ENCODE measurements around the gene CD6.
A peak's percentile ranks its signal among the peaks of the same experiment; 100 is the strongest.

CD6 gene

GRCh38 chr11:60971520-60971919 is at the start of gene CD6:
Gene CD6 (plus strand): TSS chr11:60971680. CDS start chr11:60971866, 186 bp downstream.
- no peak for DNase-seq

- no peak for DNase-seq
These were observed 49.6 kb upstream of the CD6 start for GRCh38 chr11:60921777-60922335.

GRCh38 chr11:60922906-60923305 is 48.6 kb upstream of the CD6 start:
- no peak for DNase-seq

- DNase-seq: peak in 1 of 2 experiments; percentile 33
These were observed 48.2 kb upstream of the CD6 start for GRCh38 chr11:60923326-60923725.

- no peak for DNase-seq
These were observed 47.7 kb upstream of the CD6 start for GRCh38 chr11:60923800-60924109.

GRCh38 chr11:60924110-60924905 is 47.2 kb upstream of the CD6 start, which contains the start of gene TMEM132A:
Gene TMEM132A (plus strand): TSS chr11:60924460. CDS start chr11:60924634, 174 bp downstream.
- DNase-seq: peak; percentile 45 to 67

- DNase-seq: peak; percentile 57 to 78
These were observed 46.3 kb upstream of the CD6 start for GRCh38 chr11:60924906-60925853.

- peak in 1 of 2 experiments; percentile 33 for DNase-seq
These were observed 45.6 kb upstream of the CD6 start for GRCh38 chr11:60925868-60926267.

GRCh38 chr11:60926500-60926899 is 45.0 kb upstream of the CD6 start:
- DNase-seq: no peak

GRCh38 chr11:60927061-60927592 is 44.4 kb upstream of the CD6 start:
- DNase-seq: no peak

- no peak for DNase-seq
These were observed 43.9 kb upstream of the CD6 start for GRCh38 chr11:60927600-60927999.

GRCh38 chr11:60928563-60929001 is 42.9 kb upstream of the CD6 start:
- no peak for DNase-seq

GRCh38 chr11:60929764-60930163 is 41.7 kb upstream of the CD6 start:
- no peak for DNase-seq

- DNase-seq: no peak
These were observed 41.1 kb upstream of the CD6 start for GRCh38 chr11:60930394-60930793.

GRCh38 chr11:60931917-60932316 is 39.6 kb upstream of the CD6 start:
- no peak for DNase-seq

- no peak for DNase-seq
These were observed 38.7 kb upstream of the CD6 start for GRCh38 chr11:60932605-60933356.

- no peak for DNase-seq
These were observed 37.9 kb upstream of the CD6 start for GRCh38 chr11:60933416-60934123.

GRCh38 chr11:60934124-60934789 is 37.2 kb upstream of the CD6 start:
- no peak for DNase-seq

GRCh38 chr11:60934790-60935605 is 36.5 kb upstream of the CD6 start:
- DNase-seq: no peak

All from NCI-H524 (cell line).